ENCODE results near the gene SERPING1.
A peak's percentile ranks its signal among the peaks of the same experiment; 100 is the strongest.

The SERPING1 gene

GRCh38 chr11:57597461-57597915, at the start of gene SERPING1:
Gene SERPING1, plus strand, starts transcription at chr11:57597685. Its CDS starts 586 bp downstream, at chr11:57598271.
- no peak for DNase-seq

GRCh38 chr11:57547854-57548377, 49.6 kb upstream of the SERPING1 start:
- no peak for DNase-seq

- no peak for DNase-seq
These were observed 47.5 kb upstream of the SERPING1 start for GRCh38 chr11:57549983-57550382.

GRCh38 chr11:57551941-57552340, 45.5 kb upstream of the SERPING1 start:
- DNase-seq = no peak

- no peak for DNase-seq
These were observed 45.0 kb upstream of the SERPING1 start for GRCh38 chr11:57552479-57552878.

- DNase-seq = no peak
These were observed 42.1 kb upstream of the SERPING1 start for GRCh38 chr11:57555393-57555792.

- DNase-seq = no peak
These were observed 41.4 kb upstream of the SERPING1 start for GRCh38 chr11:57556041-57556440.

GRCh38 chr11:57560146-57560545, 37.3 kb upstream of the SERPING1 start:
- no peak for DNase-seq

- no peak for DNase-seq
These were observed 34.9 kb upstream of the SERPING1 start for GRCh38 chr11:57562596-57562995.

- peak; percentile 39 for DNase-seq
These were observed 31.2 kb upstream of the SERPING1 start for GRCh38 chr11:57566005-57566904.

- DNase-seq = peak; percentile 5
These were observed 30.5 kb upstream of the SERPING1 start for GRCh38 chr11:57566905-57567514.

GRCh38 chr11:57567515-57568329, 29.8 kb upstream of the SERPING1 start, which contains the start of gene UBE2L6:
Gene UBE2L6, minus strand, starts transcription at chr11:57567672. Its CDS starts 61 bp downstream, at chr11:57567611.
- DNase-seq = peak; percentile 17

- DNase-seq = peak; percentile 58
These were observed 29.1 kb upstream of the SERPING1 start for GRCh38 chr11:57568330-57568766.

- DNase-seq = no peak
These were observed 25.9 kb upstream of the SERPING1 start for GRCh38 chr11:57571606-57572005.

GRCh38 chr11:57574061-57574460, 23.4 kb upstream of the SERPING1 start:
- no peak for DNase-seq

- DNase-seq = no peak
These were observed 13.1 kb upstream of the SERPING1 start for GRCh38 chr11:57584341-57584740.

GRCh38 chr11:57585301-57585700, 12.2 kb upstream of the SERPING1 start:
- DNase-seq = no peak

- no peak for DNase-seq
These were observed 10.7 kb upstream of the SERPING1 start for GRCh38 chr11:57586711-57587245.

- DNase-seq = no peak
These were observed 9.3 kb upstream of the SERPING1 start for GRCh38 chr11:57588046-57588710.

GRCh38 chr11:57596266-57596885, 1.1 kb upstream of the SERPING1 start:
- DNase-seq = no peak
